NT2/D1 (cell line): ENCODE data around the gene C1QC.

Experiments
- DNase-seq: peaks from one replicate; pipeline ENCODE4 v3.0.0-alpha.2; 2011; ENCODE audit warnings: low read depth, low spot score
- H3K27me3 ChIP-seq: 2 replicates; pipeline ENCODE4 v1.6.0; 2011; ENCODE audit warnings: mild to moderate bottlenecking; ENCODE audit not compliant: insufficient read length, insufficient read depth
- H3K36me3 ChIP-seq: 2 replicates; pipeline ENCODE4 v1.6.1; 2011; ENCODE audit warnings: mild to moderate bottlenecking, low read length, mixed read lengths; ENCODE audit not compliant: insufficient read depth, insufficient read length
- H3K4me1 ChIP-seq: 2 replicates; pipeline ENCODE4 v1.5.1; 2011; ENCODE audit not compliant: insufficient read depth, insufficient read length
- H3K4me3 ChIP-seq: 2 replicates; pipeline ENCODE4 v1.5.1; 2011; ENCODE audit warnings: low read depth; ENCODE audit not compliant: insufficient read length
- H3K9ac ChIP-seq: 2 replicates; pipeline ENCODE4 v1.6.0; 2011; ENCODE audit warnings: low read depth; ENCODE audit not compliant: insufficient read length
- H3K9me3 ChIP-seq: 2 replicates; pipeline ENCODE4 v1.5.1; 2011; ENCODE audit warnings: mild to moderate bottlenecking, low read length; ENCODE audit not compliant: insufficient read depth
- SUZ12 ChIP-seq: IDR thresholded peaks from 2 replicates; pipeline ENCODE4 v1.6.1; 2011; ENCODE audit not compliant: insufficient read length, insufficient read depth; ENCODE audit errors: extremely low read depth
- YY1 ChIP-seq: IDR thresholded peaks from 2 replicates; pipeline ENCODE4 v1.6.1; 2011; ENCODE audit not compliant: insufficient read length, insufficient read depth
- ZNF274 ChIP-seq: IDR thresholded peaks from 2 replicates; pipeline ENCODE4 v1.6.1; 2011; ENCODE audit warnings: mild to moderate bottlenecking, low read depth, low read length

Gene C1QC

GRCh38 chr1:22638476-22639234, 4.8 kb upstream of the C1QC start:
- H3K9me3 ChIP-seq, result peaks cover 12% of the 10 kb centered on the region; the same call in 1 of the 2 replicates
- H3K27me3 ChIP-seq, result peaks cover 3% of the 10 kb centered on the region
- TF ChIP-seq YY1, result no peak
- TF ChIP-seq SUZ12, result no peak
- no peak for TF ChIP-seq ZNF274
- no peak overlapping the region for H3K9ac ChIP-seq
- no peaks in the 10 kb centered on the region for H3K36me3 ChIP-seq
- H3K4me3 ChIP-seq, result no peak overlapping the region
- no peak for DNase-seq
- H3K4me1 ChIP-seq, result peaks cover 4% of the 10 kb centered on the region

GRCh38 chr1:22639286-22639685, 4.1 kb upstream of the C1QC start:
- H3K27me3 ChIP-seq, result peaks cover 3% of the 10 kb centered on the region
- H3K4me1 ChIP-seq, result peaks cover 6% of the 10 kb centered on the region
- H3K9me3 ChIP-seq, result peaks cover 11% of the 10 kb centered on the region; the same call in 1 of the 2 replicates
- no peak overlapping the region for H3K9ac ChIP-seq
- TF ChIP-seq SUZ12, result no peak
- TF ChIP-seq ZNF274, result no peak
- TF ChIP-seq YY1, result no peak
- peak; percentile 57 for DNase-seq
- no peak overlapping the region for H3K4me3 ChIP-seq
- H3K36me3 ChIP-seq, result no peaks in the 10 kb centered on the region

GRCh38 chr1:22641247-22641646, 2.2 kb upstream of the C1QC start:
- H3K9me3 ChIP-seq, result no peaks in the 10 kb centered on the region
- DNase-seq, result no peak
- no peaks in the 10 kb centered on the region for H3K36me3 ChIP-seq
- H3K4me1 ChIP-seq, result peaks cover 7% of the 10 kb centered on the region
- no peak for TF ChIP-seq ZNF274
- TF ChIP-seq SUZ12, result no peak
- no peak for TF ChIP-seq YY1
- H3K9ac ChIP-seq, result no peak overlapping the region
- H3K27me3 ChIP-seq, result peaks cover 11% of the 10 kb centered on the region
- H3K4me3 ChIP-seq, result no peak overlapping the region

- peak; percentile 27 for DNase-seq
Measured at GRCh38 chr1:22641906-22642636, 1.4 kb upstream of the C1QC start.

GRCh38 chr1:22643928-22644327, 495 bp downstream of the C1QC start:
- DNase-seq, result no peak
- Histone ChIP-seq H3K27me3 (peaks cover 14% of the 10 kb centered on the region), H3K9ac (no peak overlapping the region), H3K9me3 (no peaks in the 10 kb centered on the region), H3K4me1 (peaks cover 5% of the 10 kb centered on the region), H3K4me3 (no peak overlapping the region), H3K36me3 (no peaks in the 10 kb centered on the region)
- TF ChIP-seq ZNF274 (no peak), YY1 (no peak), SUZ12 (no peak)

More at GRCh38 chr1:22641906-22642636, 1.4 kb upstream of the C1QC start:
- TF ChIP-seq YY1 (no peak), ZNF274 (no peak), SUZ12 (no peak)
- peaks cover 14% of the 10 kb centered on the region for H3K27me3 ChIP-seq
- no peaks in the 10 kb centered on the region for H3K36me3 ChIP-seq
- H3K4me1 ChIP-seq, result peaks cover 7% of the 10 kb centered on the region
- peak overlapping the region; percentile 8 for H3K9ac ChIP-seq
- H3K4me3 ChIP-seq, result no peak overlapping the region
- no peaks in the 10 kb centered on the region for H3K9me3 ChIP-seq

- Histone ChIP-seq H3K27me3 (peaks cover 14% of the 10 kb centered on the region), H3K36me3 (no peaks in the 10 kb centered on the region), H3K9ac (no peak overlapping the region), H3K4me1 (peaks cover 2% of the 10 kb centered on the region), H3K9me3 (no peaks in the 10 kb centered on the region), H3K4me3 (no peak overlapping the region)
- TF ChIP-seq ZNF274 (no peak), SUZ12 (no peak), YY1 (no peak)
- DNase-seq, result no peak
Measured at GRCh38 chr1:22645931-22646330, 2.5 kb downstream of the C1QC start.

- Histone ChIP-seq H3K4me3 (no peak overlapping the region), H3K9me3 (no peaks in the 10 kb centered on the region), H3K27me3 (peaks cover 14% of the 10 kb centered on the region), H3K9ac (no peak overlapping the region), H3K36me3 (no peaks in the 10 kb centered on the region), H3K4me1 (peaks cover 2% of the 10 kb centered on the region)
- no peak for DNase-seq
- TF ChIP-seq ZNF274, result no peak
- no peak for TF ChIP-seq SUZ12
- no peak for TF ChIP-seq YY1
Measured at GRCh38 chr1:22646384-22646783, 3.0 kb downstream of the C1QC start.
